ENCODE measurements around the gene TIMP2.
"Not testable (repeated sequence)": the region's sequence is repeated elsewhere in the genome, so short reads cannot be mapped to it uniquely, and the experiment has no call there.

Gene TIMP2

GRCh38 chr17:78882540-78883088 lies 42.6 kb downstream of the TIMP2 start:
- no peak for DNase-seq (ENCODE audit: low read depth, low spot score)
- H3K4me3 ChIP-seq (ENCODE audit: low read length): no peak overlapping the region

DNA sequence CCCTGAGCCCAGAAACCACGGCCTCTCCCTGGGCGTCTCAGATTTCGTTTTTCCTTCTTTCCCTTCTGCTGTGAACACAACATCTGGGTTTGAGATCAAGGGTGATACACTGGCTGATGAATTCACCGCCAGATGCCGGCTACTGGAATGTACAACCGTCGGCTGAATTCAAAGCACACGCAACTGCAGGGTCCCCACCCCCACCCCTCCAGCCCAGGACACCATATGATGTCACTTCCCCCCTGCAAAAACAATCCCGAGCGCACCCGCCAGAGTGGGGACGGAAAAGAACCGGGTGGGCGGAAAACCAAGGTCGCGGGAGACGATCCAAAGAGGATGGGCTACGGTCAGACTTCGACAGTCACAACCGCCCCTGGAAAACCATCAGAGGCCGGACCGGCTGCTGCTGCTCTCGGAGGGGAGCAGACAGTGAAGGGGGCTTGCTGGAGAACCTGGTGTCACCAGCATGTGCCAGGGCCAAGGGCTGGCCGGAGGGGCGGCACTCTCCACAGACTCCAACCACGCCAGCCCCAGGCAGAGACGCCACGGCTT lies 45.5 kb downstream of the TIMP2 start:
- peak overlapping the region; percentile 45 for H3K4me3 ChIP-seq (ENCODE audit: low read length)
- peak; percentile 92 for DNase-seq (ENCODE audit: low read depth, low spot score)

GRCh38 chr17:78878871-78879527 lies 46.2 kb downstream of the TIMP2 start:
- no peak for DNase-seq (ENCODE audit: low read depth, low spot score)
- peak overlapping the region; percentile 45 for H3K4me3 ChIP-seq (ENCODE audit: low read length)

GRCh38 chr17:78878261-78878660 lies 46.9 kb downstream of the TIMP2 start:
- no peak for DNase-seq (ENCODE audit: low read depth, low spot score)
- no peak overlapping the region for H3K4me3 ChIP-seq (ENCODE audit: low read length)

DNA sequence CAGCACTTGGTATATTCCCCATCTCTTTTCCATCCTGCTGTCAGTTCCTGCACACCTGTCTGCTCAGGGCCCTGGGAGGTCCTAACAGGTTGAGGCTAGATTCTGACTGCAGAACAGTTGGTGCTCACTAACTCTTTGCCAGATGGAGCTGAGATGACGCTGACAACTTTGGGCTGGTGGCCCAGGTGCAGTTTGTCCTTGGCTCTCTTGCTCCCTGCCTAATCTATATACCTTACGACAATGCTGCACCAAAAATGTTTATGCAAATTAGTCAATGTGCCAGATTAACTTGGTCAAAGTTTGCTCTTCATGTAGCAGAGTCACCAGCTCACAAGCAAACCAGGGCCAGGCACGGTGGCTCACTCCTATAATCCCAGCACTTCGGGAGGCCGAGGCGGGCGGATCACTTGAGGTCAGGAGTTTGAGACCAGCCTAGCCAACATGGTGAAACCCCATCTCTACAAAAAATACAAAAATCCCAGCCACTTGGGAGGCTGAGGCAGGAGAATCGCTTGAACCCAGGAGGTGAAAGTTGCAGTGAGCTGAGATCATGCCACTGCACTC lies 48.2 kb downstream of the TIMP2 start:
- DNase-seq (ENCODE audit: low read depth, low spot score); H3K4me3 ChIP-seq (ENCODE audit: low read length): not testable (repeated sequence)

DNA sequence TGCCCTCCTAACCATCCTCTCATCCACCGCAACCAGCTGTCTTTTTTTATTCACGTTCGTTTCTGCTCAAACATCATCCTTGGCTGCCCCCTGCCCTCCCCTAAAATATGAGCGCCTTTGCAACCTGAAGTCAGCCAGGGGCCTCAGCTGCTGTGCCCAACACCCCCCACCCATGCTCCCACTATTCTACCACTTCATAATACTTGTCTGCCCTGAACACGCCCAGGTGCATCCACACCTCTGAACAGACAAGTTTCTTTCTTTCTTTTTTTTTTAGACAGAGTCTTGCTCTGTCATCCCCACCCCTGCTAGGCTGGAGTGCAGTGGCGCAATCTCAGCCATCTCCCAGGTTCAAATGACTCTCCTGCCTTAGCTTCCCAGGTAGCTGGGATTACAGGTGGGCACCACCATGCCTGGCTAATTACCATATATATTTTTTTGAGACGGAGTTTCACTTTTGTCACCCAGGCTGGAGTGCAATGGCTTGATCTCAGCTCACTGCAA lies 49.0 kb downstream of the TIMP2 start:
- H3K4me3 ChIP-seq (ENCODE audit: low read length): no peak overlapping the region
- peak; percentile 43 for DNase-seq (ENCODE audit: low read depth, low spot score)

DNA sequence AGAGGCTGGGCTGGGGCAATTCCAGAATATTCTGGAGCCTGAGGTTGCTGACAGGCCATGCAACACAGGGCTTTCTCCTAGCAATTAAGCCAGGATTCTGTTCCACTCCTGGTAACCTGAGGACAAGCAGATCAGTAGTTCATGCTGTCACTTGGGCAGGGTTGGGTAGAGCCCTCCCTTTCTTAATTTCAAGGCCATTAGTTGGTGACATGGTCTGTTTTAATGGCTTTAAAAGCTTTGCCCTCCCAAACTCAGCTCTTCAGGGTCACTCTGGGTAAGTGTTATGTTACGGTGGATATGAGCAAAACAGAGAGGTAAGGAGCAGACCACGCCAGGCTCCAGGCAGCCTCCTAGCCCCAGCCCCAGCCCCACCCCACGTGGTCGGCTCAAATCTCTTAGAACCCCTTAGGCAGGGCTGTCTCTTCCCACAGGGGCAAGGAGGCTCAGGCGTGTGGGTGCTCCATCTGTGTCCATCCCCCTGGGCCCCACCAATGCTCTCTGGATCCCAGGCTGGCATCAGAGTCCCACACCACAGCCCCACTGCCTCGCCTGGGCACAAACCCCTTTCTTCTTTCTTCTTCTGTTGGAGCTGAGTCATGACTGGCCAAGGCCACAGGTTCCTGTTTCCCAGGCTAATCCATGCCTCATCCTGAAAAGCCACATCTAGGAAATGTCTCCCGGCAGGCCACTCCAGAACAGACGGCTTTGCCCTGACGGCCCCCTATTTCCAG lies 49.7 kb downstream of the TIMP2 start:
- H3K4me3 ChIP-seq (ENCODE audit: low read length): no peak overlapping the region
- no peak for DNase-seq (ENCODE audit: low read depth, low spot score)

DNA sequence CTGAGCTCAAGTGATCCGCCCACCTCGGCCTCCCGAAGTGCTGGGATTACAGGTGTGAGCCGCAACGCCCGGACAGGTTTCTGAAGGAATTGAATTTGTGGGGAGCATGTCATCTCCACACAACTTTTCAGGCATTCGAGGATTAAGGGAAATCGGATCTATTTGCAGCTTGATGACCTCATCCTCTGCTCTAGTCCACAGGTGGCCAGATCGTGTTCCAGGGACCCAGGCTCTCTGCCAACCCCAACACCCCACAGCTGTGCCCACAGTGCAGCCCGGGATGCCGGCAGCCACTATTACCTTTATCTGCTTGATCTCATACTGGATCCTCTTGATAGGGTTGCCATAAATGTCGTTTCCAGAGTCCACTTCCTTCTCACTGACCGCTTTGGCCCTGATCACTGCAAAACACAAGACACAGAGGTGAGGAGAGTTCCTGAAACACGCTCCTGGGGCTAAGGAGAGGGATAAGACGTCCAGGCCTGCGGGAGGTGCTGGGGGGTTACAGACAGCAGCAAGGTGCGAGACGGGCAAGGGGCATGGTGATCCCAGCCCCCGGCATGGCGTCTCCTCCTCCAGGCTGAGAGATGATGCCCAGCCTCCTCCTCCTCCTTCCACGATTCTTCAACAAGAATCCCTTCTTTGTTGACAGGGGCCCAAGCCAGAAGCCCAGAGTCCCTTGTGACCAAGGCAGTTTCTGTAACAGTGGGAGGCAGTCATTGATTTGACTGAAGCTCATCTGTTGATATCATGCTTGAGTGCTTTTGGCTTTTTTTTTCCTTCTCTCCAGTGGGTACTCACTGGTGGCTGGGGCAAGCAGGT lies 51.5 kb downstream of the TIMP2 start:
- H3K4me3 ChIP-seq (ENCODE audit: low read length): no peak overlapping the region
- DNase-seq (ENCODE audit: low read depth, low spot score): no peak

- no peak for DNase-seq (ENCODE audit: low read depth, low spot score)
- no peak overlapping the region for H3K4me3 ChIP-seq (ENCODE audit: low read length)
These were observed 52.7 kb downstream of the TIMP2 start for GRCh38 chr17:78872486-78872885.

DNA sequence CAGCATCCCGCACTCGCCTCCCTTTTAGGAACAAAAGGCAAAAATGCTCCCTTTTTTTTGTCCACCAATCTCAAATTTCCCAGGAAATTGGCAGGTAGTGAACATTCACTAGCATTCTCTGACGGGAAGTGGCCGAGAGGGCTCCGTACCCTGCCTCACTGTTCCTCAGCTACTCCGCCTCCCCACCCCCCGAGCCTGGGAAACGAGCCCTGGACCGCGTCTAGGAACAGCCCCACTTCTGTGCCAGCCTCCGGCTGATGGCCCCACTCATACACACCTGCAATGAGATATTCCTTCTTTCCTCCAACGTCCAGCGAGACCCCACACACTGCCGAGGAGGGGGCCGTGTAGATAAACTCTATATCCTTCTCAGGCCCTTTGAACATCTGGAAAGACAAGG lies 54.6 kb downstream of the TIMP2 start:
- no peak for DNase-seq (ENCODE audit: low read depth, low spot score)
- H3K4me3 ChIP-seq (ENCODE audit: low read length): no peak overlapping the region

- DNase-seq (ENCODE audit: low read depth, low spot score): no peak
- H3K4me3 ChIP-seq (ENCODE audit: low read length): no peak overlapping the region
These were observed 56.8 kb downstream of the TIMP2 start for GRCh38 chr17:78868391-78868790.

DNA sequence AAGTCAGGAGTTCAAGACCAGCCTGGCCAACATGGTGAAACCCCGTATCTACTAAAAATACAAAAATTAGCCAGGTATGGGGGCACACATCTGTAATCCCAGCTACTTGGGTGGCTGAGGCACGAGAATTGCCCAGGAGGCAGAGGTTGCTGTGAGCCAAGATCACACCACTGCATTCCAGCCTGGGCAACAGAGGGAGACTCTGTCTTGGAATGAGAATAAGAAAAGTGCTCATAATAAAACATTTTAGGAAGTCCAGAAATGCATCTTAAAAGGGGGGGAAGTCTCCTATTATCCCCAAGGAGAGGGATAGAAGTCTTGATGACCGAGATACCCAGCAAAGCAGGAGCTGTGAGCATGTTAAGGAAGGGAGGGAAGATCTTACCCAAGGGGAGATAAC lies 58.1 kb downstream of the TIMP2 start:
- not testable (repeated sequence) for H3K4me3 ChIP-seq (ENCODE audit: low read length); DNase-seq (ENCODE audit: low read depth, low spot score)

DNA sequence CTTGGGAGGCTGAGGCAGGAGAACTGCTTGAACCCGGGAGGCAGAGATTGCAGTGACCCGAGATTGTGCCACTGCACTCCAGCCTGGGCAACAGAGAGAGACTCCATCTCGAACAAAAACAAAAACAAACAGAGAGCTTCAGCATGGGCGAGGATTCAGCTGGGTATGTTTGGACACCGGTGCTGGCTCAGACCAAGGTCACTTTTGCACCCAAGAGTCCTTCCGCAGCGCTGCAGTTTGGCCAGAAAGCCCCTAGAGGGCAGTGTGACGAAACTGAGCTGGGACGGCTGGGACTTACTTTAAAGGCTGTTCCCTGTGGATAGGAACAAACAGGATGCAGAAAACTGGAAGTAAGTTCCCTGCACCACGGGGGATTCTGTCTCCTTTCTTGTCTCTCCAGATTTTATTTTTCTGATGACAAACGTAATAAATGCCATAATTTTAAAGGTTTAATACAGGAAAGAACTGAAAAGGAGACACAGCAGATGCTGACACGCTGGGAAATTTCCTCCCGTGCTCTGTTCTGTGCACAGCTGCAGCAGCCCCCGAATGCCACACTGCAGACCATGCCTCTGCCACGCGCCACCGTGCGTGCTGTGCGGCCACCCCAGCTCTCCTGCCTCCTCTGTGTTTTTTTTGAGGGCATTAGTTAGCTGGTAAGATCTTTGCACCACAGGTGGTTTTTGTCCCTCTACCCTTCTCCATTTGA lies 59.4 kb downstream of the TIMP2 start:
- H3K4me3 ChIP-seq (ENCODE audit: low read length): no peak overlapping the region
- DNase-seq (ENCODE audit: low read depth, low spot score): no peak

DNA sequence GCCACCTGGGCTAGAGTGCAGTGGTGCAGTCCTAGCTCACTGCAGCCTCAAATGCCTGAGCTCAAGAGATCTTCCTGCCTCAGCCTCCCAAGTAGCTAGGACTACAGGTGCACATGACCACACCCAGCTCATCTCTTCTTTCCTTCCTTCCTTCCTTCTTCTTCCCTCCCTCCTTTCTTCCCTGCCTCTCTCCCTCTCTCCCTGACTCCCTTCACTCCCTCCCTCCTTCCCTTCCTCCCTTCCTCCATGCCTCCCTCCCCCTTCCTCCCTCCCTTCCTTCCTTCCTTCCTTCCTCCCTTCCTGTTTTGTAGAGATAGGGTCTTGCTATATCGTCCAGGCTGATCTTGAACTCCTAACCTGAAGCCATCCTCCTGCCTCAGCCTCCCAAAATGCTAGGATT lies 61.1 kb downstream of the TIMP2 start:
- no peak overlapping the region for H3K4me3 ChIP-seq (ENCODE audit: low read length)
- no peak for DNase-seq (ENCODE audit: low read depth, low spot score)

- no peak for DNase-seq (ENCODE audit: low read depth, low spot score)
- no peak overlapping the region for H3K4me3 ChIP-seq (ENCODE audit: low read length)
These were observed 62.8 kb downstream of the TIMP2 start for GRCh38 chr17:78862073-78863023.

GRCh38 chr17:78861229-78861628 lies 64.0 kb downstream of the TIMP2 start:
- DNase-seq (ENCODE audit: low read depth, low spot score): no peak
- H3K4me3 ChIP-seq (ENCODE audit: low read length): no peak overlapping the region

GRCh38 chr17:78859051-78859450 lies 66.1 kb downstream of the TIMP2 start:
- no peak overlapping the region for H3K4me3 ChIP-seq (ENCODE audit: low read length)
- no peak for DNase-seq (ENCODE audit: low read depth, low spot score)
